Subcutaneous abdominal adipose tissue (tissue), 5 donors: ENCODE results near the gene C1orf74.

Experiments used
- H3K27ac ChIP-seq: one replicate; pipeline ENCODE4 v1.7.0; 2013; ENCODE audit warnings: low read depth, mild to moderate bottlenecking, inconsistent platforms, low read length, moderate library complexity
- H3K27me3 ChIP-seq, 5 donors: one replicate each; pipeline ENCODE4 v1.7.0; 2013; ENCODE audit warnings: low read length in 5 of 5, inconsistent platforms in 1 of 5; ENCODE audit not compliant: control insufficient read depth in 5 of 5, insufficient read depth in 4 of 5
- H3K36me3 ChIP-seq, 5 donors: one replicate each; pipeline ENCODE4 v1.7.0; 2013; ENCODE audit warnings: low read length in 5 of 5; ENCODE audit not compliant: control insufficient read depth in 5 of 5, insufficient read depth in 5 of 5
- H3K4me1 ChIP-seq, 5 donors: one replicate each; pipeline ENCODE4 v1.7.0; 2013; ENCODE audit warnings: low read length in 5 of 5, mild to moderate bottlenecking in 3 of 5, moderate library complexity in 1 of 5; ENCODE audit not compliant: control insufficient read depth in 5 of 5, insufficient read depth in 5 of 5
- H3K4me3 ChIP-seq, 5 donors: one replicate each; pipeline ENCODE4 v1.7.0; 2013; ENCODE audit warnings: low read length in 5 of 5, low read depth in 1 of 5
- H3K9ac ChIP-seq, 5 donors: one replicate each; pipeline ENCODE4 v1.7.0; 2013; ENCODE audit warnings: low read length in 5 of 5, mild to moderate bottlenecking in 4 of 5, moderate library complexity in 3 of 5
- H3K9me3 ChIP-seq, 5 donors: one replicate each; pipeline ENCODE4 v1.7.0; 2013; ENCODE audit warnings: low read length in 5 of 5; ENCODE audit not compliant: control insufficient read depth in 5 of 5
- donor health status: healthy.
- donor health status: healthy.
- donor health status: healthy.
- donor health status: healthy.
- donor health status: healthy.

C1orf74 gene

GRCh38 chr1:209761011-209761635, 23.2 kb downstream of the C1orf74 start:
- Histone ChIP-seq H3K4me1 (peaks cover 0 to 11% (median 0%) of the 10 kb centered on the region in 5 donors), H3K9ac (no peak overlapping the region), H3K27me3 (no peaks in the 10 kb centered on the region), H3K36me3 (no peaks in the 10 kb centered on the region), H3K27ac (no peak overlapping the region), H3K9me3 (no peaks in the 10 kb centered on the region), H3K4me3 (no peak overlapping the region)

GRCh38 chr1:209759829-209760359, 24.5 kb downstream of the C1orf74 start:
- H3K4me3 ChIP-seq: no peak overlapping the region
- H3K4me1 ChIP-seq: peaks cover 0 to 18% (median 0%) of the 10 kb centered on the region in 5 donors
- H3K36me3 ChIP-seq: no peaks in the 10 kb centered on the region
- no peaks in the 10 kb centered on the region for H3K27me3 ChIP-seq
- no peak overlapping the region for H3K9ac ChIP-seq
- H3K9me3 ChIP-seq: no peaks in the 10 kb centered on the region
- H3K27ac ChIP-seq: no peak overlapping the region

DNA sequence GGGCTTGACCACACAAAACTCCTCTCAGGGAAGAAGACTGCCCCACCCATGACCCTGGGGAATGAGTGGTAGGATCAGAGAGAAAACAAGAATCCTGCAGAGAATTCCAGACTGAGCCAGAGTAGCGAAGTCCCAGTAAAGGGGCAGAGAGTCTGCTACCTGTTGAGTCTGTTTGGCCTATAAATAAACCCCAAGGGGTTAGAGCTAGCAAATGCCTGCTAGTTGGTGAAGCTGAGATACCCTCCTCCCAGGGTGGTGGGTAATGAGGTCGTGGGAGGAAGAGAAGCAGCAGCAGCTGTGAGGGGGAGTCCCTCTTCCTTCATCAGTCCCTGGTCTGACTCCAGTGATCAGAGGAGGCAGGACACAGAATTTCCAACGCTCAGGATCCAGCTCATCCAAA, 26.0 kb downstream of the C1orf74 start:
- no peaks in the 10 kb centered on the region for H3K27me3 ChIP-seq
- H3K4me3 ChIP-seq: no peak overlapping the region
- H3K27ac ChIP-seq: no peak overlapping the region

DNA sequence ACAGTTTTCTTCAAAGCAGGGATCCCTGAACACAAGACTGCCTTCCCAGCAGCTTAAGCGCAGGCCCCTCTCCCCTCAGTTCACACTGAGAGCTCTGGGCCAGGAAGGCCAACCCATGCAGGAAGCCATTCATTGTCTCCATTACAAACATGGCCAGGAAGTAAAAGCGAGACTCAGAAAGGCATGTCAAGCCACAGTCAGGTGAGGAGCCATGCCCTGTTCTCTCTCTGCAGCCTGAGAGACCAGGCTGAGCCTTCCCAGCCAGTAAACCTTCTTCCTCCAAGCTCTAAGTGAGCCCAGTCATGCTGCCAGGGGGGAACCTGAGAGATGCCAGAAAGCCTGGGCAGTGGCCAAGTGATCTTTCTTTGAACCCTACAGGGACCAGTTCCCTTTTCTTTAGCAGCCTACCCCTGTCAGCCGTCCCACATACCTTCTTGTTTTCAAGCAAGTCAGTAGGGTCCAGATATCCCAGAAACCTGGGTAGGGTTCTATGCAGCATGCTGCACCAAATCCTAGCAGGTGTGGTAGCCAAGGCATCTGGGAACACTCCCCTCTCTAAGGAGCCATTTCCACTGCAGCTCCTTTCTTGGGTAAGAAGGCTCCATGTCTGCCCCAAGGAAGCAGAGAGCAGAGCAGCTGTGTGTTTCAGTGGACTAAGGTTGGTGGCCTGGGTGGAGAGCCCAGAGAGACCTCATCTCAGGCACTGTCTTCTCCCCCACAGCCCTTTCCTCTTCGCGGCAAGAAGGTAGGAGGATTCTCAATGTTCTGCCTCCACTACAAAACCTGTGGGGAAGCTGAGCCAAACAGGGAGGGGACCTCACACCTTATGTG, 27.5 kb downstream of the C1orf74 start:
- Histone ChIP-seq H3K27me3 (no peaks in the 10 kb centered on the region), H3K36me3 (no peaks in the 10 kb centered on the region), H3K4me1 (peaks cover 0 to 18% (median 0%) of the 10 kb centered on the region in 5 donors), H3K9ac (peak overlapping the region in 1 of 5 donors; percentile 51), H3K4me3 (peak overlapping the region in 3 of 5 donors; percentile 3 to 34 (median 24)), H3K9me3 (no peaks in the 10 kb centered on the region), H3K27ac (no peak overlapping the region)

More for the DNA sequence above, 26.0 kb downstream of the C1orf74 start:
- Histone ChIP-seq H3K36me3 (no peaks in the 10 kb centered on the region), H3K9ac (no peak overlapping the region), H3K9me3 (no peaks in the 10 kb centered on the region), H3K4me1 (peaks cover 0 to 18% (median 0%) of the 10 kb centered on the region in 5 donors)

- Histone ChIP-seq H3K4me3 (peak within 1 kb of the TSS in 3 of 5 donors; percentile 3 to 34 (median 24)), H3K27ac (no peak within 1 kb of the TSS)
Measured at GRCh38 chr1:209755926-209756614, 28.3 kb downstream of the C1orf74 start, which contains the start of gene TRAF3IP3. Gene TRAF3IP3 (plus strand): TSS chr1:209756053. CDS start chr1:209760040, 3,987 bp downstream.

DNA sequence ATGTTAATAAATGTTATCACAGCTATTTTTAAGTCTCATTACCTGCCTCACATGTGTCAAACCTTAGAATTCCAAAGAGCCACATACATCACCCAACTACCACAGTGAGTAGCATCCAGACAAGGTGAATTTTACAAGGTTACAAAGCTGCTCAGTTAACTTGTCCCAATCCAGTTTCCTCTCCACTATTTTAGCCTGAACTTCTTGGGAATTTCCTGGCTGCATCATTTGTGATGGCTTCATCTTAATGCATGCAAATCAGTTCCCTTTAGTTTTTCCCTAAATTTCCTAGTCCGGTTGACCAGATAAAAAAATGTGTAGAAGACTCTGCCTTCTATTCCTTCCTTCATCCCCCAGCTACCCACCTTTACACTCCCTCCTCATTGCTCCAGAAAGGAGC, 29.1 kb downstream of the C1orf74 start:
- Histone ChIP-seq H3K36me3 (no peaks in the 10 kb centered on the region), H3K27me3 (no peaks in the 10 kb centered on the region), H3K4me1 (peaks cover 0 to 18% (median 0%) of the 10 kb centered on the region in 5 donors), H3K9ac (no peak overlapping the region), H3K4me3 (no peak overlapping the region), H3K27ac (no peak overlapping the region), H3K9me3 (no peaks in the 10 kb centered on the region)

More at GRCh38 chr1:209755926-209756614, 28.3 kb downstream of the C1orf74 start, which contains the start of gene TRAF3IP3:
- H3K9me3 ChIP-seq: no peaks in the 10 kb centered on the region
- peaks cover 0 to 18% (median 0%) of the 10 kb centered on the region in 5 donors for H3K4me1 ChIP-seq
- H3K36me3 ChIP-seq: no peaks in the 10 kb centered on the region
- H3K27me3 ChIP-seq: no peaks in the 10 kb centered on the region
- H3K9ac ChIP-seq: peak within 1 kb of the TSS in 1 of 5 donors; percentile 51

GRCh38 chr1:209752890-209753289, 31.5 kb downstream of the C1orf74 start:
- Histone ChIP-seq H3K36me3 (no peaks in the 10 kb centered on the region), H3K4me3 (no peak overlapping the region), H3K4me1 (peaks cover 0 to 22% (median under 1%) of the 10 kb centered on the region in 5 donors), H3K27me3 (no peaks in the 10 kb centered on the region), H3K9ac (no peak overlapping the region), H3K27ac (no peak overlapping the region), H3K9me3 (no peaks in the 10 kb centered on the region)

- H3K27me3 ChIP-seq: no peaks in the 10 kb centered on the region
- H3K27ac ChIP-seq: no peak overlapping the region
- H3K4me3 ChIP-seq: no peak overlapping the region
- no peaks in the 10 kb centered on the region for H3K36me3 ChIP-seq
- no peaks in the 10 kb centered on the region for H3K9me3 ChIP-seq
- H3K9ac ChIP-seq: peak overlapping the region in 1 of 5 donors; percentile 4
- H3K4me1 ChIP-seq: peaks cover 0 to 28% (median 11%) of the 10 kb centered on the region in 5 donors
Measured at GRCh38 chr1:209751627-209752231, 32.6 kb downstream of the C1orf74 start.

DNA sequence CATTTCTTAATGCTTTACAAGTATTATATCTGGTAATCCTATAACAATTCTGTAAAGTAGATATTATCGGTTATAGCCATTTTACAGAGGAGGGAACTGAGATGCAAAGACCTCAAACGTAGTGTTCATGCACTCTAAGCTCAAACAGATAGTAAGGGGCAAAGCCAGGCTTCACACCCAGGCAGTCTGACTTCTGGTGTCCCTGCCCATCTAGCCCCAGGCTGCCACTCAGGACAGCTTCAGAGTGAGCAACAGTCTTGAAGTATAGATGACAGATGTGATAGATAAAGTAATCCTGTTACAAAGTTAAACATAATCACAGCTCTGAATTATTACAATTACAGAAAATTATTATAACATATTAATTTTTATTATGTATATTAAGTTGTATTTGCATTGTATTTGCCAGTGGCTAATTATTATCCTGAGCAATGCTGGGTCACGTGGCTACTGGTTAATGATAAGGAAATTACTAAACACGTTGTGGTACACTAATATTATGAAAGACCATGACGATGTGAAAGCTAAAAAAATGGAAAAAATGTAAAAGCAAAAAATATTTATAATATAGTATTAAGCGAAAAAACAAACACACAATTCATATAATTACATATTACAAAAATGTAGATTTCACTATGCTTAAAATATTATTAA, 34.6 kb downstream of the C1orf74 start:
- H3K4me3 ChIP-seq: no peak overlapping the region
- no peaks in the 10 kb centered on the region for H3K9me3 ChIP-seq
- no peaks in the 10 kb centered on the region for H3K36me3 ChIP-seq
- H3K4me1 ChIP-seq: peaks cover 0 to 16% (median 15%) of the 10 kb centered on the region in 5 donors
- H3K27ac ChIP-seq: no peak overlapping the region
- no peak overlapping the region for H3K9ac ChIP-seq
- no peaks in the 10 kb centered on the region for H3K27me3 ChIP-seq
